ENCODE measurements around the gene TAF15.

TAF15 gene

DNA sequence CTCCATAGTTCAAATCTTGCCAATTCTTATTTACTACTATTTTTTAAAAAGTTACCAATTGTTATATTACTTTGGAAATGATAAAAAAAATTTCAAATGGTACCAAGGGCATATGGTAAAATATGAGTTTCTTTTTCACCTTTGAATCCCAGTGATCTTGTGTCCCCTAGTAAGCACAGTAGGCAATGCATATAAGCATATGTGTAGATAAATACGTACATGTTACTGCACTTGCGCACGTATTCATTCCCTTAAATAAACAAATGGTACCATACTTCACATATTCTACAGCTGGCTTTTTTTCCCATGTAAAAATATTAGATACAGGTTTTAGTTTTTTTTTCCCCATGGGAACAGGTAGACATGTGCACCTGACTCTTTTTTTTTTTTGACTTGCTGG is 31.8 kb downstream of the TAF15 start:
- H3K4me3 Mint-ChIP-seq: no peak overlapping the region
- peaks cover 78% of the 10 kb centered on the region for H3K36me3 Mint-ChIP-seq (ENCODE audit: low read depth)
- H3K27ac Mint-ChIP-seq: no peak overlapping the region
- no peaks in the 10 kb centered on the region for H3K27me3 Mint-ChIP-seq (ENCODE audit: low read depth)
- H3K4me1 Mint-ChIP-seq: no peaks in the 10 kb centered on the region
- H3K9me3 Mint-ChIP-seq: no peaks in the 10 kb centered on the region
- TF ChIP-seq, protein P1, sequence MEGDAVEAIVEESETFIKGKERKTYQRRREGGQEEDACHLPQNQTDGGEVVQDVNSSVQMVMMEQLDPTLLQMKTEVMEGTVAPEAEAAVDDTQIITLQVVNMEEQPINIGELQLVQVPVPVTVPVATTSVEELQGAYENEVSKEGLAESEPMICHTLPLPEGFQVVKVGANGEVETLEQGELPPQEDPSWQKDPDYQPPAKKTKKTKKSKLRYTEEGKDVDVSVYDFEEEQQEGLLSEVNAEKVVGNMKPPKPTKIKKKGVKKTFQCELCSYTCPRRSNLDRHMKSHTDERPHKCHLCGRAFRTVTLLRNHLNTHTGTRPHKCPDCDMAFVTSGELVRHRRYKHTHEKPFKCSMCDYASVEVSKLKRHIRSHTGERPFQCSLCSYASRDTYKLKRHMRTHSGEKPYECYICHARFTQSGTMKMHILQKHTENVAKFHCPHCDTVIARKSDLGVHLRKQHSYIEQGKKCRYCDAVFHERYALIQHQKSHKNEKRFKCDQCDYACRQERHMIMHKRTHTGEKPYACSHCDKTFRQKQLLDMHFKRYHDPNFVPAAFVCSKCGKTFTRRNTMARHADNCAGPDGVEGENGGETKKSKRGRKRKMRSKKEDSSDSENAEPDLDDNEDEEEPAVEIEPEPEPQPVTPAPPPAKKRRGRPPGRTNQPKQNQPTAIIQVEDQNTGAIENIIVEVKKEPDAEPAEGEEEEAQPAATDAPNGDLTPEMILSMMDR (IDR thresholded peaks at IDR 0.05; ENCODE audit: unreplicated experiment in 3 of 3): no peak

DNA sequence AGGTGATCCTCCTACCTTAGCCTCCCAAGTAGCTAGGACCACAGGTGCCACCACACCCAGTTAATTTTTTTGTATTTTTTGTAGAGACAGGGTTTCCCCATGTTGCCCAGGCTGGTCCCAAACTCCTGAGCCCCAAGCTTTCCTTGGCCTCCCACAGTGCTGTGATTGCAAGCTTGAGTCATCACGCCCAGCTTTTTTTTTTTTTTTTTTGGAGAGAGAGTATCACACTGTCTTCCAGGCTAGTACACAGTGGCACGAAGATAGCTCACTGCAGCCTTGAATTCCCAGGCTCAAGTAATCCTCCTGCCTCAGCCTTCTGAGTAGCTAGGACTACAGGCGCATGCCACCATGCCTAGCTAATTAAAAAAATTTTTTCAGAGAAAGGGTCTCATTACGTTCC is 32.2 kb downstream of the TAF15 start:
- H3K4me1 Mint-ChIP-seq: no peaks in the 10 kb centered on the region
- H3K27ac Mint-ChIP-seq: no peak overlapping the region
- TF ChIP-seq, protein P1 (IDR thresholded peaks at IDR 0.05; ENCODE audit: unreplicated experiment in 3 of 3): no peak
- no peak overlapping the region for H3K4me3 Mint-ChIP-seq
- H3K36me3 Mint-ChIP-seq (ENCODE audit: low read depth): peaks cover 78% of the 10 kb centered on the region
- no peaks in the 10 kb centered on the region for H3K9me3 Mint-ChIP-seq
- no peaks in the 10 kb centered on the region for H3K27me3 Mint-ChIP-seq (ENCODE audit: low read depth)

DNA sequence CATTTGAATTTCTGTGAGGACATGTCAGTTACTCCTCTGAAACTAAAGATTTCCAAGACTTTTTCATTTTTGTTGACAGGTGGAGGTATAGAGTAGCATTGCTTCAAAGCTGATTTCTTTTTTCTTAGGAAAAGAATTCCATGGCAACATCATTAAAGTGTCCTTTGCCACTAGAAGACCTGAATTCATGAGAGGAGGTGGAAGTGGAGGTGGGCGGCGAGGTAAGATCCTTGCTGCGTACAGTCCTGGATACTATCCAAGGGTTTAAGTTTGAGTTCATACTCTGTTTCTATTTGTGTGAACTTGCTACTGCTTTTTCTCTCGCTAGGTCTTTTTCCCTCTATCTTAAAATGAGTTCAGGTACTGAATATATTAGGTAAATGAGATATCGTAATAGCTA is 33.0 kb downstream of the TAF15 start:
- H3K4me1 Mint-ChIP-seq: no peaks in the 10 kb centered on the region
- no peaks in the 10 kb centered on the region for H3K9me3 Mint-ChIP-seq
- no peak overlapping the region for H3K4me3 Mint-ChIP-seq
- TF ChIP-seq, protein P1 (IDR thresholded peaks at IDR 0.05; ENCODE audit: unreplicated experiment in 3 of 3): no peak
- peak overlapping the region in 1 of 3 experiments; percentile 14 for H3K27ac Mint-ChIP-seq
- peaks cover 78% of the 10 kb centered on the region for H3K36me3 Mint-ChIP-seq (ENCODE audit: low read depth)
- no peaks in the 10 kb centered on the region for H3K27me3 Mint-ChIP-seq (ENCODE audit: low read depth)

DNA sequence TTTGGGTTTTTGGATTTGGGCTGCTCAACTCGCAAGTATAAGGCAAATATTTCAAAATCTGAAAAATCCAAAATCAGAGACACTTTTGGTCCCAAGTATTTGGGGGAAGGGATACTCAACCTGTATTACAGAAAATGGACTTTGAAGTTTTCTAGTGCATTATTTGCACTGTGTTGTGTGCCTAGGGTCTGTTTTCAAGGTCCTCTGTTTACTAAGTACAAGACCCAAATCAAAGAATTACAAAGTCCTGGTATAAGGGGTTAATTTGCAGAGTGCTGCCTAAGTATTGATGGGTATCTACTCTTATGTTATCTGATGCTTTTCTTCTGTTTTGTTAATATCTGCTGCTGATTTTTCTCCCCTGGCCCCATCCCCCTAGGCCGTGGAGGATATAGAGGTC is 34.4 kb downstream of the TAF15 start:
- TF ChIP-seq, protein P1 (IDR thresholded peaks at IDR 0.05; ENCODE audit: unreplicated experiment in 3 of 3): no peak
- Mint-ChIP-seq H3K9me3 (no peaks in the 10 kb centered on the region), H3K4me1 (no peaks in the 10 kb centered on the region), H3K27me3 (ENCODE audit: low read depth) (no peaks in the 10 kb centered on the region), H3K4me3 (no peak overlapping the region), H3K27ac (no peak overlapping the region), H3K36me3 (ENCODE audit: low read depth) (peaks cover 73% of the 10 kb centered on the region)

DNA sequence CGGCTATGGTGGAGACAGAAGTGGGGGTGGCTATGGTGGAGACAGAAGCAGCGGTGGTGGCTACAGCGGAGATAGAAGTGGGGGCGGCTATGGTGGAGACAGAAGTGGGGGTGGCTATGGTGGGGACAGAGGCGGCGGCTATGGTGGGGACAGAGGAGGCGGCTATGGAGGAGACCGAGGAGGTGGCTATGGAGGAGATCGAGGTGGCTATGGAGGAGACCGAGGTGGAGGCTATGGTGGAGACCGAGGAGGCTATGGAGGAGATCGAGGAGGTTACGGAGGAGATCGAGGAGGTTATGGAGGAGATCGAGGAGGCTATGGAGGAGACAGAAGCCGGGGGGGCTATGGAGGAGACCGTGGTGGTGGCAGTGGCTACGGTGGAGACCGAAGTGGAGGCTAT is 35.3 kb downstream of the TAF15 start:
- Mint-ChIP-seq H3K27ac (no peak overlapping the region), H3K27me3 (ENCODE audit: low read depth) (no peaks in the 10 kb centered on the region), H3K9me3 (no peaks in the 10 kb centered on the region), H3K4me3 (no peak overlapping the region), H3K36me3 (ENCODE audit: low read depth) (peaks cover 73% of the 10 kb centered on the region), H3K4me1 (no peaks in the 10 kb centered on the region)
- TF ChIP-seq, protein P1 (IDR thresholded peaks at IDR 0.05; ENCODE audit: unreplicated experiment in 3 of 3): no peak

DNA sequence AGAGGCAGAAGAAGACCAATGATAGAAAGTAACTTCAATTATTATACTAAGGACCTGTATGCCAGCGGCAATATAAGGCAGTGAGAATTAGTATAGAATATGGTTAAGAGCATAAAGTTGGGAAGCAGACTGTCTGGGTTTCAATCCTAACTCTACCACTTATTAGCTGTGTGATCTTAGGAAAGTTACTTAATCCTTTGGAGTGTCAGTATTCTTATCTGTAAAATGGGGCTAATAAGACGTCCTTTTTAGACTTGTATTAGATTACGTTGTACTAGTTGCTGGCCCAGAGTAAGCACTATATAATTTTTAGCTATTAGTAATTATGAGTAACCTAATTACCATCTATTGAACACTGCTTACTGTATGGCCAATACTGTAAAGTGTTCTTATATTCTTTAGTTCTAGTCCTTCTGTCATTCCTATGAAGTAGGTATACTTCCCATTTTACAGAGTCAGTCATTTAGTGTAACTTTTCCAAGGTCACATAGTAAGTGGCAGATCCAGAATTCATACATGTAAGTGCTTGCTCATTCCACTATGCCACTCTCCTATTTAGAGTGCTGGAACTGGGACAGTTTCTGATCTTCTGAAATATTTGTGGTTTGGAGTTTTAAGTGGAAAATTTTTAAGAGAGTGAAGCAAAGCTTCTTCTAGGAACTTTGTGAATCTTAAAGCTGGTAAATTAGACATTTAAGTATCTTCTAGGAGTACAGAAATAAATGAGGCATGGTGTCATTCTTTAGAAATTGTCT is 36.9 kb downstream of the TAF15 start:
- Mint-ChIP-seq H3K4me1 (no peaks in the 10 kb centered on the region), H3K27me3 (ENCODE audit: low read depth) (no peaks in the 10 kb centered on the region), H3K4me3 (no peak overlapping the region), H3K36me3 (ENCODE audit: low read depth) (peaks cover 74% of the 10 kb centered on the region), H3K27ac (peak overlapping the region in 1 of 3 experiments; percentile 26), H3K9me3 (no peaks in the 10 kb centered on the region)
- TF ChIP-seq, protein P1 (IDR thresholded peaks at IDR 0.05; ENCODE audit: unreplicated experiment in 3 of 3): no peak

Data from nephron (organoid).